NCI-H2081 (cell line): ENCODE measurements around the gene CCDC134.

Experiments used
- DNase-seq, 2 experiments: peaks; one replicate each; lab custom pipeline; 2025; lab: John Stamatoyannopoulos, UW

CCDC134 gene

DNA sequence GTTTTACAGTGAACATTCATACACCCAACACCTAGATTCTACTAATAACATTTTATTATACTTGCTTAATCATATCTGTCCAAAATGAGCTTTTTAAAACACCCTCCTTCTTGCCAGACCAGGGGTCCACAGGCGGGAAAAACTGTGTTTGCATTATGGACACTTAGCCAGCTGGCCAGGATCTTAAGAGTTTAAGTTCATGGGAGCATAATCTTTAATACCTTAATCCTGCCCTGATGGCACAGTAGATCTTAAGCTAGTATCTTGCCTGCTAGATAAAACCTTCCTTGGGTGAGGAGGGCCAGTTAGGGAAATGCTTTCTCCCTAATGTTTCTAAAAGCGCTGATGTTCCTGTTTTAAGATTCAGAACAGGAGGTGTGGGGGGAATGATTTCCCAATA is 13.1 kb upstream of the CCDC134 start:
- DNase-seq, result no peak

DNA sequence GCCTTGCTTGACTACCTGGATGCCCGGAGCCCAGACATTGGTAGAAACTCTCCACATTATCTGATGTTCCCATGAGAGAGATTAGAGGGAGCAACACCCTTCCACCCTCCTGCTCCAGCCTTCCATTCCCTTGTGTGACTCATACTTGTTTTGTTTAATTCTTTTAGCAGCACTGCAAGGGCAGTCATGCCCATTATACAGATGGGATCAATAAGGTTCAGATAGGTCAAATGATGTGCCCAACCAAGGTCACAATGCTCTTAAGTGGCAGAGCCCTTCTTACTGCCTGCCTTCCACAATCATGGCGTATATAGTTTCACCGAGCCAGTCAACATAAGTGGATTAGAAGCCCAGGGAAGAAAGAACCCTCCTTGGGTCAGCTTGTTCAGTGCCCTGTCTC is 6.6 kb upstream of the CCDC134 start:
- DNase-seq, result peak in 1 of 2 experiments; percentile 1

DNA sequence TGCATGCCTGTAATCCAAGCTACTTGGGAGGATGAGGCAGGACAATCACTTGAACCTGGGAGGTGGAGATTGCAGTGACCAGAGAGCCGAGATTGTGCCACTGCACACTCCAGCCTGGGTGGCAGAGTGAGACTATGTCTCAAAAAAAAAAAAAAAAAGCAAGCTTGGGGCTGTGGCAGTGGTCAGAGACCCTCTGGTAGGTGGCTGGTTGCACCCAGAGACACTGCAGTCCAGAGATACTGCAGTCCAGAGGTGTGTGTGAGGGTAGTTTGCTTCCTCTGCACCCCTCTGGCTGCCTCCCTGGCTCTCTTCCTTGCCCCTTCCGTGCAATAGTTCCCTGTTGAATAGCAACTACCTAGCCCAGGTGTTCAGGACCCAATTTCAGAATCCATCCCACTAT is 1.7 kb upstream of the CCDC134 start:
- no peak for DNase-seq

DNA sequence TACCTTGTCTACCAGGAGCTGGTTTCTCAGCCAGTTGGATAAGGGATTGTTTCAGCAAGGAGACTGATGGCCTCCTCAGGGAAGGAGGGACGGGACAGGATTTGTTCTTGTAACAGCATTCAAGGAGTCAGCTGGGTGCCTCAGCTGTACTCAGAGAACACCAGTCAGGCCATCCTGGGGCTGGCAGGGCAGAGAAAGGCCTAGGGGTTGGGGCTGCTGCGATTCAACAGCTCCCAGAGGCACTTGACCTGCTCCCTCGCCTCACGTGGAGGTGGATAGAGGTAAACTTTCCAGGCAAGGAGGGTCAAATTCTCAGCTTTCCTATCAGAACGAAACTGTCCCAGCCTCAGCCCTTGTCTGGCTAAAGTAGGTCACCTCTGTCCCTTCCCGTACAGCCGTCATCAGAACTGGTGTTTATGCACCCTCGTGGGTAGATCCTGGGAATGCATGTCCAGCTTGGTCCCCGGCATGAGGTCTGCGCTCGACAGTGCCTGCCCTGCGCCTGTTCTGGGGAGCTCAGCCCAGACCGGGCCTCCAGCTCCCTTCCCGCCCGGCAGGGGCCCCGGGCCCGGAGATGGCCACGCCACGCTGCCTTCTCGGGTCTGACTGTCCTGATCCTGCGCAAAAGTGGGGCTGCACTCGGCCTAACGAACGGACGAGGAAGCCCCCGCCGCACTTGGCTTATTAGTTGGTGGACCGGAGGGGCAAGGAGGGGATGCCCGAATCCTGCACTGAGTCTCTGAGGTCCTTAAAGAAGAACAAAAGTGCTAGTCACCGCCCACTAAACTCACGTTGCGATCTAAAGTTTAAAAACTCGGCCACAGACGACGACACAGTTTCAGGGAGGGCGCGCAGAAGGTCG is 762 bp upstream of the CCDC134 start:
- no peak for DNase-seq

DNA sequence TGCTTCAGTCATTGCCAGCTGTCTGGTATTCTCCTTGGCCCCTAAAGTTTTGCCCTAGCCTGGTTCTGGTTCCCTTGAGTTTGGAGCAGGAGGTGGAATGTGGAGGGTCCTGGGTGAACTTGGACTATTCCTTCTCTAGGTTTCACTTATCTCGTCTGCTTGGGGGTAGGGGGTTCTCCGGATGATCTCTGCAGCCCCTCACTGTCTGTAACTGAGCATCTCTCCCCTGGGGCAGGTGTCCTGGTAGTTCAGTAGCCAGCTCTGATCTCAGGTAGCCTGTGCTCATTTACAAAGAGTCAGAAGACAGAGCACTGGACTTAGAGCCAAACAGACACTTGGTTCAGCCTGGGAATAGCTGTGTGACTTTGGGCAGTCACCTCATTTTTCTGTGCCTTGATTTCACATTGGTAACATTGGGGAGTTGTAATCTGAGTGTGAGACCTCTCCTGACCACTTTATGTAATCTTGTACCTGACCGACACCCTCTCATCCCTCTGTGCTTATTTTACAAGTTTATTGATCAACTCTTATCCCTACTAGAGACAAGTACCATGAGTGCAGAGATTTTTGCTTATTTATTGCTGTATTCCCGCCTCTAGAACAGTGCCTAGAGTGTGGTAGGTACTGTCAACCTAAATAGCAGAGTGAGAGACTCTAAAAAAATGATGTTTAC is 804 bp downstream of the CCDC134 start:
- DNase-seq, result no peak

DNA sequence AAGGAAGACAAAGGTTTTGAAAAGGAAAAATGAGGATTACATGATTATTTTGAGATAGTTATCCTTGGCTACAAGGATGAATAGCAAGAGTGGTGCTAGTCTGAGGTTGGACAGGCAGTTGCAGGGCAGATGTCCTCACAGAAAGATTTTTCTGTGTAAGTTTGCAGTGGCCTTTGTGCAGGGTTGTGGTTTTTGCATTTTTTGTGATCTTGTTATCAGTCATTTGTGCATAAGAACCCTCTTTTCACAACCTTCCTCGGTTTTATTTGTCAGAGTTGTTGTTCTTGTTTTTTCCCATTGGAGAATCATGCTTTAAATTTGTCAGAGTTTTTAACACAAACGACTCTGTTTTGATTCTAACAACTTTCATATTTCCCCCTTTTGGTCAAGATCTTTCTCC is 1.4 kb downstream of the CCDC134 start:
- DNase-seq, result no peak

DNA sequence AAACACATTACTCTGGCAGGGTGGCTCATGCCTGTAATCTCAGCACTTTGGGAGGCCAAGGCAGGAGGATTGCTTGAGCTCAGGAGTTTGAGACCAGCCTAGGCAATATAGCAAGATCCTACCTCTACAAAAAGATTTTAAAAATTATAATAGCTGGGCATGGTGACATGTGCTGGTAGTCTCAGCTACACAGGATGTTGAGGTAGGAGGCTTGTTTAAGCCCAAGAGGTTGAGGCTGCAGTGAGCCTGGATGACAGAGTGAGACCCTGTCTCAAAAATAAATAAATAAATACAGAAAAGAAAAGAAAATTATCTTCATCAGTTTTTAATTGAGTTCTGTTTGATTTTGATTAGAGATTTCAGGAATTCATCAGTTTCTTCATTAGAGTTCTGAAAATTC is 5.2 kb downstream of the CCDC134 start:
- DNase-seq, result no peak

DNA sequence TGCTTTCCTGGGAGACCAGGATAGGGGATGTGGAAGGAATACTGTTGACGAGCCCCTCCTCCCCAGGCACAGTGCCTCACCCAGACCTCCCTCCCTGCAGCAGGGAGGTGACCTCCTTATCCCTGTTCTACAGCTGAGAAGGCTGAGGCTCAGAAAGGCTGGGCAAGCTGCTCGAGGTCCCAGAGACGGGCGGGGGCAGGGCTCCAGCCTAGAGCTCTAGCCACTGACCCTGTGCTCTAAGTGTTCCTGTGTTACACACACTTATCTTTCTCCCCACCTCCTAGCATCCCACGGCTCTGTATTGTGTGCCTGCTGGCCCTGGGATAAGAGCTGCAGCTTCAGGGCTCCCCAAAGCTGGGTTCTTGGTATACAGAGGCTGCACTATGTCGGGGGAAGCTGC is 7.9 kb downstream of the CCDC134 start:
- no peak for DNase-seq

DNA sequence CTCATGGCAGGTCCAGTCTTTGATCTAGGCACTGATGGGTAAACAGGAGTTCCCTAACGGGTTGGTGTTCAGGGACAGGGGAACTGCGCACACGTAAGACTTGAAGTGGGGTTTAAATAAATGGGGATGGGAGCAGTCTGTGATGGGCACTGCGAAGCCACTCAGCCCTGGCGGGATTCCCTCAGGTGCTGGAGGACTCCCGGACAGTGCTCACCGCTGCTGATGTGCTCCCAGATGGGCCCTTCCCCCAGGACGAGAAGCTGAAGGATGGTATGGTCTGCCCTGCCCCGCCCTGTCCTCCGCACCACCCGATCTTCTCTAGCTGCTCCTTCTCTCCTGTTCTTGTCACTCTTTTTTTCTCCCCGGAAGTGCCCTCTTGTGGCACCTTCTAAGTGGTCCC is 9.5 kb downstream of the CCDC134 start:
- DNase-seq, result no peak

DNA sequence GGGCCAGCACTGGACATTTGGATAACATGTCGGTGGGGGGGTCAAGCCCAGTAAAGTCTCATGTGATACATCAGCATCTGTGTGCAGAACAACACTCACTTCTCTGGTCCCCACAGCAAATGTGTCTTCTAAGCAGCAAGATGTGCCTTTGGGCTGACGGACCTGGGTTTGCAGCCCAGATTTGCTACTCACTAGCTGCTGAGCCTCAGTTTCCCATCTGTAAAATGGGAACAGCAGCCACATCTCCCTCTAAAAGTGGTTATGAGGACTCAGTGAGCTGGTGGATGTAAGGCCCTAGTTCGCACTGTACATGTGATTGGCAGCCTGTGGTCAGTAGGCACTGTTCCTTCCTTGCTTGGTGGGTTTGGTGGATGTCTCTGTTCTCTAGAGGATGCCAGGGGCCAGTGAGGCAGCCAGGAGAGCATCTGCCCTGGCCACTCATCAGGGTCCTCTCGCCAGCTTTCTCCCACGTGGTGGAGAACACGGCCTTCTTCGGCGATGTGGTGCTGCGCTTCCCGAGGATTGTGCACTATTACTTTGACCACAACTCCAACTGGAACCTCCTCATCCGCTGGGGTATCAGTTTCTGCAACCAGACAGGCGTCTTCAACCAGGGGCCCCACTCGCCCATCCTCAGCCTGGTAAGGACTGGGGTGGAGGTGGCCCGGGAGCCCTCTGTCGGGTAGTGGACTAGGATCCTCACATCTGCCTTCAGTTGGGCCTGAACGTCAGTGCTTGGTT is 12.5 kb downstream of the CCDC134 start:
- DNase-seq, result no peak

DNA sequence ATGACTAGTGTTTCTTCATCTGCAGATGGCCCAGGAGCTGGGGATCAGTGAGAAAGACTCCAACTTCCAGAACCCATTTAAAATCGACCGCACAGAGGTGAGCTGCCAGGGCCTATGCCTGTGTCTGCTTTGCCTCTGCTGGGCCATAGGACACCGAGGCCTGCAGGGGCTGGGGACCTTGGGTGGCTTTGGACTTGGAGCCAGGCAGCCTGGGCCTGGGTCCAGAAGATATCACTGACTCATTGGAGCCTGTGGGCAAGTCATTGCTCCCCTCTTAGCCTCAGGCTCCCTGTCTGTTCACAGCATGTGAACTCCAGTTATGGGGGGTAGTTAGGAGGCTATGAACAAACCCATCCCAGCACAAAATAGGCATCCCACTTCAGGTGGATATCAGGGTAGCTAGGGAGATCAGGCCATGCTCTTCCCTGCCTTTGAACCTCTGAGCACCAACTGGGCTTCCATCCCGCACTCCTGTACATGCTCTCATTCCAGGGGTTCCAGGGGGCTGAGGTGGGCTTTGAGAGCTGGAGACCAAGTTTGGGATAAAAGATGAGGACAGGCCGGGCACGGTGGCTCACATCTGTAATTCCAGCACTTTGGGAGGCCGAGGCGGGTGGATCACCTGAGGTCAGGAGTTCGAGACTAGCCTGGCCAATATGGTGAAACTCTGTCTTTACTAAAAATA is 13.4 kb downstream of the CCDC134 start:
- no peak for DNase-seq

DNA sequence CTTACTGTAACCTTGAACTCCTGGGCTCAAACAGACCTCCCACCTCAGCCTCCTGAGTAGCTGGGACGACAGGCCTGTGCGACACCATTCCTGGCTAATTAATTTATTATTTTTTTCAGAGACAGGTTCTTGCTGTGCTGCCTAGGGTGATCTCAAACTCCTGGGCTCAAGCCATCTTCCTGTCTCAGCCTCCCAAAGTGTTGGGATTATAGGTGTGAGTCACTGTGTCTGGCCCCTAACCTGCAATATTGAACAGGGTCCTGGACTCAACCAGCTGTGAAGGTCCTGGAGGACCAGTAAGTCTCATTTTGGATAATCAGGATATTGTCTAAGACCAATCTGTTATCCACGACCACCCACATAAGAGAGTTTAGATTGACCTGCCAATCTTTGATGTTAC is 15.2 kb downstream of the CCDC134 start:
- DNase-seq, result no peak

DNA sequence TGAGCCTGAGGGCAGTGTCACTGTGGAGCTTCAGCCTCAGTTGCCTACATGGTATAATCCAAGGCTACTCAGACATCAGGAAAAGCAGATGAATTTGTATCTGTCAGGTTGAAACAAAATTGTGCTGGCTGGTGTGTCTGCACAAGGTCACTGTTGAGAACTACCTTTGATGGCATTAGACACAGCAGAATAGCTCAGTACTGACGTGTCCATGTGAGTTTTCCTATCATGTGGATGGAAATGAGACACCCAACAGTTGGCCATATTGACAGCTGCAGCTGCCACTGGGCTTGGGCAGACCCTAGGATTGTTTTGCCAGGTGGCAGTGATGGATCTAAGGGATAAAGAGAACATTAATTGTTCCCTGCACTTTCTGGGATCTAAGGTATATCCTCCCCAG is 15.8 kb downstream of the CCDC134 start:
- no peak for DNase-seq

DNA sequence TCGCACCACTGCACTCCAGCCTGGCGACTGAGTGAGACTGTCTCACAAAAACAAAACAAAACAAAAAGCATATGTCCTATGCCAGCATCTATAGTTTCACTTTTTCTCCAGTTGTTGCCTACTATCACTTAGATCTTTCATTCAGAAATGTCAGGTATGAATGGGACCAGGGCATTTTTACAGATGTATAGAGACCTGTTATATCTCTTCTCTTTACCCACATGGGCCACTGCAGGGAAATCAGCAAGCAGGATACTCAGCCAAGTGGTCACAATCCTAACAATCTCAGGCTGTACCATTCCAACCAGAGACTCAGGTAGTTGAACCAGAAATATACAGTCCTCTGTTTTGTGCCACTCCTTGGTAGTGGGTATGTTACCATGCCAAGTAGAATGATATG is 16.4 kb downstream of the CCDC134 start:
- DNase-seq, result no peak

DNA sequence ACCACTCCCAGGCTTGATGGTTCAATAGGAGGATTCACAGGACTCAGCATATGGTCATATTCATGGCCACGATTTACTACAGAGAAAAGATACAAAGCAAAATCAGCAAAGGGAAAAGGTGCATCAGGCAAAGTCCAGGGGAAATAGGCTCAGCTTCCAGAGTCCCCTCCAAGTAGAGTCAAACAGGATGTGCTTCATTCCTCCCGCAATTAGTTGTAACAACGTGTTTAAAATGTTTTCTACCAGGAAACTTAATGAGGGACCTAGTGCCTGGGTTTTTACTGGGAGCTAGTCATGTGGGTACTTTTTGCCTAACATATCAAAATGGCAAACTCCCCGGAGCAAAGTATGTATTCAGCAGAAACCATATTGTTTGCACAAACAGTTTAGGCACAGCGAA is 17.5 kb downstream of the CCDC134 start:
- DNase-seq, result no peak

DNA sequence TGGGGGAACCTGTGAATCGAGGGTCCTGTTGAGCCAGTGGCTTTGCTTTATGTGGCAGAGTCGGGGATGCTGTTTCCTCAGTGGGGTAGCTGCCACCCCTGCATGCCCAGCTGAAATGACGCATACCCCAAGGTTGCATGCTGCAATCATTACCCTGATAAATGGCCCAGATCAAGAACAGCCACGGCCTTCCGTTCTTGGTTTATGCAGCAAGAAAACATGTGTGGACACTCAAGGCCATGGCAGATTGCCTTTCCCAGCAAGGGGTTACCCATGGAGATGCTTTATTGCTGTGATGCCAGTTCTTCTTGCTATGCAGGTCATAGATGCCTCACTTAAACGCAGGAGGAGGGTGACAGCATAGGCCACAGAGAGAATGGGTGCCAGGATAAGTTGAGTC is 18.1 kb downstream of the CCDC134 start:
- no peak for DNase-seq

DNA sequence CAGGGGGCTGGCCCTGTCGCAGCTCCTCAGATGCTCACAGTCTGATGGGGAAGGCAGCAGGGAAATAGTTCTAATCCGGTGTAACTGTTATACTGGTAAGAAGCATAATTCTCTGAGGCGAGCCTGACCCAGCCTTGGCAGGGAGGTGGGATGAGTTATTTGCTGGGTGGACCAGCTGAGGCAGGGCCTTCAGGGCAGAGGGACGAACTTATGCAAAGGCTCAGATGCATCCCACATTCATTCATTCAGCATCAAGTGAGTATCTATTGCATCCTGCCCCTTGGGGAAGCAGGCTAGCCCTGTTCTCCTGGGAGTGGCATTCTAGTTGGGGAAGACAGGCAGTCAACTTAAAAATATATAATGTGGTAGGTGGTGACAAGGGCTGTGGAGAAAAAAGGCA is 18.8 kb downstream of the CCDC134 start:
- no peak for DNase-seq

DNA sequence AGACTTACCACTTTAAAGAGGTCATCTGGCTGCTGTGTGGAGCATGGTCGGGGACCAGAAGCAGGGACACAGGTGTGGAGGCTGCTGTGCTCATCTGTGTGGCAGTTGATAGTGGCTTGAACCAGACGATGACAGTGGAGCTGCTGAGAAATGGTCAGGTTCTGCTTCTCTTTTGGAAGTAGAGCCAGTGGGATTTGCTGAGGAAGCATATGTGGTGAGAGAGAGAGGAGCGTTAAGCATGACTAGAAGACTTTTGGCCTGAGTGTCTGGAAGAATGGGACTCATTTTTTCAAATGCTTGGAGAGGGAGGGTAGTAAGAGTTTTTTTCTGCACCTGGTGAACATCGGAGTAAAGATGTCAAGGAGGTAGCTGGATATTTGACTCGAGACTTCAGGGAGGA is 20.0 kb downstream of the CCDC134 start:
- DNase-seq, result no peak

DNA sequence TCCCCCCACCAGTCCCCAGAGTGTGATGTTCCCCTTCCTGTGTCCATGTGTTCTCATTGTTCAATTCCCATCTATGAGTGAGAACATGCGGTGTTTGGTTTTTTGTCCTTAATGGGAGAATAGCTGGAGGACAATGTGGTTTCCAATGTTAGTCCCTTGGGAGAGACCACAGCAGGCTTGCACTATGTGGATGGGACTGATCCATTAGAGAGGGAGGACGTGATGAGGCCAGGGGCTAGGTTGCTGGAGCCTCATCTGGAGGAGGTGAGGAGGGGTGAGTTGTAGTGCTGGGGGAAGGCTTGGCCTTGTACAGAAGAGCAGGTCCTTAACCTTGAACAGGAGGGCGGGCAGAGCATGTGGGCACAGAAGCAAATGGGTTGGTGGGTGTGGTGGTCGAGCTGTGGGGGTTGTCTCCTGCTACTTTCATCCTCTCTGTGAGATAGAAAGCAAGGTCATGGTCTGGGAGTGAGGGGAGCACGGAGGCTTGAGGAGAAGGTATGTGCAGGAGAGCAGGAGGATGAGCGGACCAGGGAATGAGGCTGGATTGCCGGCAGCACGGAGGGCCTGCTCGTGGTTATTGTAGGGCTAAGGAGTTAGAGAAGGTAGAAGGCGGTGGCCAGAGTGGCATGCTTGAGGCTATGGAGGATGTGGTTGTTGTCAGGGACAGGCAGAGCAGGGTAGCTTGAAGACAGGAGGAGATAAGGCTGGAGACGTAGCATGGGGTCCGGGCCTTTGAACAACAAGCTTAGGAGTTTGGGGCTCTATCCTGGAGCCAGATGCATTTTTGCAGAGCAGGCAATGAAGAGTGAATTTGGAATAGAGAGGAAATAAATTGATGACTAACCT is 21.2 kb downstream of the CCDC134 start:
- DNase-seq, result no peak

DNA sequence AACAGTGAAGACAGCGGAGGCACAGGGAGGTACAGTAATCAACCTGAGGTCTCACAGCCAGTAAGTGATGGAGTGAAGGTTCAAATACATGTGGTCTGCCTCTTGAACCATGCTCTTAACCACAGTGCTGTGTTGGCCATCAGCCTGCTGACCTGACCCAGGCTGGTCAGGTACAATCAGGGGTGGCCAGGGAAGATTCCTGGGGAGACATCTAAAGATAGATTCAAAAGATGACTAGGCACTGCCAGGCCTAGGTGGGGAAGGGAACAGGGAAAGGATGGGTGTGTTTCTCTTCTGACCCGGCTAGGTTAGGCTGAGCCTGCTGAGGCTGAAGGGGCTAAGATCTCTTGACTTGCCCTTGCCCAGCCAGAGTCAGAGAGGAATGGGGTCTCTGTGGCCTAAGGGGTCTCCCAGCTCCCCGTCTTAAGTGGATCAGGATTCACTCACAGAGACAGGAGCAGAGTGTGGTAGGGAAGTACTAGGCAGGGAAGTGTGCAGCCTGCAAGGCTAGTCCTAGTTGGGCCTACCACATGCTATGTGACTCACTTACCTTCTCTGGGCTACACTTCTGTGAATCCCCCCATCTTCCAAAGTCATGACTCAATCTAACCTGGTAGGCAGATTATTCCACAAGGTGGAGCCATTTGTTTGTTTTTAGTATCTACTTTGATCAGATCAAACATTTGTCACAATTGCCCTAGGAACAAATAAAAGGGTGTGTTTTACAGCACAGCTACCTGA is 22.0 kb downstream of the CCDC134 start:
- peak; percentile 30 to 66 for DNase-seq

DNA sequence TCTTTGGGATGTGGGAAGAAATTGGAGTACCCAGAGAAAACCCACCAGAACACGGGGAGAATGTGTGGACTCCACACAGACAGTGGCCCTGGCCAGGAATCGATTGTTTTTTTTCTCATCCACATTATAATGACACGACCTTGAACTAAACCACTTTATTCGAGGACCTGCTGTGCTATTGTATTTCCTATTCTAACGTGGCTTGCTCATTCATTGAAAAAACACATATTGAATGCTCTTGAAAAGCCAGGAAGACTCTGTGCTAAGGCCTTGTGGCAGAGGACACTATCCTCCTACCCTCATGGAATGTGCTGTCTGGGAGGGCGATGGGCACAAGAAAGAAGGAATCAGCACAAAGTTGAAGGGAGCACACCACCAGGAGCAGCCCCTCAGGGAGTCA is 23.3 kb downstream of the CCDC134 start:
- DNase-seq, result no peak
